Ectodermal cell (in vitro differentiated cells): ENCODE results near the gene PUS1.

Experiments
- H3K27ac ChIP-seq: 2 replicates; pipeline ENCODE4 v1.7.0; 2013; ENCODE audit warnings: mild to moderate bottlenecking, low read depth, low read length; ENCODE audit not compliant: insufficient read depth, poor library complexity, severe bottlenecking
- H3K27me3 ChIP-seq: 2 replicates; pipeline ENCODE4 v1.7.0; 2013; ENCODE audit warnings: mild to moderate bottlenecking, low read length; ENCODE audit not compliant: insufficient read depth, control insufficient read depth, poor library complexity, severe bottlenecking
- H3K36me3 ChIP-seq: one replicate; pipeline ENCODE4 v1.7.0; 2013; ENCODE audit warnings: low read length; ENCODE audit not compliant: control insufficient read depth, insufficient read depth
- H3K4me1 ChIP-seq: one replicate; pipeline ENCODE4 v1.7.0; 2013; ENCODE audit warnings: low read length; ENCODE audit not compliant: control insufficient read depth, insufficient read depth
- H3K4me3 ChIP-seq: 2 replicates; pipeline ENCODE4 v1.7.0; 2013; ENCODE audit warnings: low read depth, low read length, control low read depth; ENCODE audit not compliant: insufficient read depth
- H3K9me3 ChIP-seq: 2 replicates; pipeline ENCODE4 v1.7.0; 2013; ENCODE audit warnings: mild to moderate bottlenecking, low read length, moderate library complexity; ENCODE audit not compliant: control insufficient read depth
- WGBS, 2 experiments: methylation state at CpG; one replicate each; pipeline ENCODE4 v1.1.7; 2013; ENCODE audit warnings: missing lambda C conversion rate in 2 of 2; 5-methylcytosine and 5-hydroxymethylcytosine counted together

PUS1 gene

GRCh38 chr12:131917139-131917710, 11.9 kb upstream of the PUS1 start:
- WGBS, 2 experiments = 81 to 83% methylated on average over 22 to 23 of the region's 31 CpGs
- Histone ChIP-seq H3K36me3 (peaks cover 42% of the 10 kb centered on the region), H3K9me3 (no peaks in the 10 kb centered on the region), H3K27me3 (no peaks in the 10 kb centered on the region), H3K4me3 (no peak overlapping the region), H3K27ac (no peak overlapping the region), H3K4me1 (no peaks in the 10 kb centered on the region)

GRCh38 chr12:131917711-131918306, 11.3 kb upstream of the PUS1 start:
- Histone ChIP-seq H3K4me3 (no peak overlapping the region), H3K36me3 (peaks cover 37% of the 10 kb centered on the region), H3K27me3 (no peaks in the 10 kb centered on the region), H3K9me3 (no peaks in the 10 kb centered on the region), H3K4me1 (no peaks in the 10 kb centered on the region), H3K27ac (no peak overlapping the region)
- 94% methylated on average over 18 of the region's 18 CpGs for WGBS, 2 experiments

GRCh38 chr12:131918311-131919050, 10.6 kb upstream of the PUS1 start:
- no peak overlapping the region for H3K27ac ChIP-seq
- peaks cover 31% of the 10 kb centered on the region for H3K36me3 ChIP-seq
- no peaks in the 10 kb centered on the region for H3K27me3 ChIP-seq
- no peaks in the 10 kb centered on the region for H3K9me3 ChIP-seq
- H3K4me1 ChIP-seq = no peaks in the 10 kb centered on the region
- H3K4me3 ChIP-seq = no peak overlapping the region
- WGBS, 2 experiments = 92% methylated on average over 19 to 20 of the region's 20 CpGs

- no peaks in the 10 kb centered on the region for H3K4me1 ChIP-seq
- no peaks in the 10 kb centered on the region for H3K9me3 ChIP-seq
- H3K36me3 ChIP-seq = peaks cover 30% of the 10 kb centered on the region
- WGBS, 2 experiments = 96 to 97% methylated on average over 19 of the region's 19 CpGs
- no peak overlapping the region for H3K27ac ChIP-seq
- no peak overlapping the region for H3K4me3 ChIP-seq
- no peaks in the 10 kb centered on the region for H3K27me3 ChIP-seq
Measured at GRCh38 chr12:131919051-131919347, 10.1 kb upstream of the PUS1 start.

GRCh38 chr12:131919366-131920156, 9.5 kb upstream of the PUS1 start:
- no peak overlapping the region for H3K27ac ChIP-seq
- no peak overlapping the region for H3K4me3 ChIP-seq
- H3K4me1 ChIP-seq = no peaks in the 10 kb centered on the region
- H3K9me3 ChIP-seq = no peaks in the 10 kb centered on the region
- peaks cover 30% of the 10 kb centered on the region for H3K36me3 ChIP-seq
- no peaks in the 10 kb centered on the region for H3K27me3 ChIP-seq
- 96 to 97% methylated on average over 37 of the region's 37 CpGs for WGBS, 2 experiments

- Histone ChIP-seq H3K4me3 (no peak overlapping the region), H3K4me1 (no peaks in the 10 kb centered on the region), H3K36me3 (peaks cover 25% of the 10 kb centered on the region), H3K27ac (no peak overlapping the region), H3K9me3 (no peaks in the 10 kb centered on the region), H3K27me3 (no peaks in the 10 kb centered on the region)
- 94 to 96% methylated on average over 14 of the region's 14 CpGs for WGBS, 2 experiments
Measured at GRCh38 chr12:131920157-131920508, 8.9 kb upstream of the PUS1 start.

GRCh38 chr12:131920902-131921840, 7.9 kb upstream of the PUS1 start:
- Histone ChIP-seq H3K4me3 (no peak overlapping the region), H3K9me3 (no peaks in the 10 kb centered on the region), H3K27ac (no peak overlapping the region), H3K27me3 (no peaks in the 10 kb centered on the region), H3K36me3 (peaks cover 21% of the 10 kb centered on the region), H3K4me1 (no peaks in the 10 kb centered on the region)
- WGBS, 2 experiments = 94% methylated on average over 35 of the region's 35 CpGs

GRCh38 chr12:131921866-131922769, 7.0 kb upstream of the PUS1 start:
- Histone ChIP-seq H3K27me3 (no peaks in the 10 kb centered on the region), H3K27ac (no peak overlapping the region), H3K9me3 (no peaks in the 10 kb centered on the region), H3K4me3 (no peak overlapping the region), H3K36me3 (peaks cover 21% of the 10 kb centered on the region), H3K4me1 (no peaks in the 10 kb centered on the region)
- WGBS, 2 experiments = 94 to 95% methylated on average over 29 of the region's 29 CpGs

- 95 to 97% methylated on average over 13 of the region's 13 CpGs for WGBS, 2 experiments
- Histone ChIP-seq H3K4me3 (no peak overlapping the region), H3K4me1 (no peaks in the 10 kb centered on the region), H3K9me3 (no peaks in the 10 kb centered on the region), H3K36me3 (peaks cover 21% of the 10 kb centered on the region), H3K27ac (no peak overlapping the region), H3K27me3 (peaks cover under 1% of the 10 kb centered on the region)
Measured at GRCh38 chr12:131922772-131923171, 6.3 kb upstream of the PUS1 start.
